ENCODE results near the gene GDI1.

DNA sequence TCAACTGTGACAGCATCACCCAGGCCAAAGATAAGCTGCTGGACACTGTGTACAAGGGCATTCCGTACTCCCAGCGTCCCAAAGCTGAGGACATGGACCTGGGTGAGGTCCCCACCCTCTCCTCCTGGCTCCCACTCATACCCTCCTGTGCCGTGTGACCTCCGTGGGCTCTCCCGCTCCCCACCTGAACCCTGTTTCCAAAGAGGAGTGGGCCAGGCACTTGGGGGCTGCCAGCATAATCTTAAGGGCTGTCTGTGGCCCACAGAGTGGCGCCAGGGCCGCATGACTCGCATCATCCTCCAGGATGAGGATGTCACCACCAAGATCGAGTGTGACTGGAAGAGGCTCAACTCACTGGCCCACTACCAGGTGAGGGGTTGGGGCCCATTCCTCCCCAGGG, 32.2 kb downstream of the GDI1 start:
- TF ChIP-seq, protein P1, sequence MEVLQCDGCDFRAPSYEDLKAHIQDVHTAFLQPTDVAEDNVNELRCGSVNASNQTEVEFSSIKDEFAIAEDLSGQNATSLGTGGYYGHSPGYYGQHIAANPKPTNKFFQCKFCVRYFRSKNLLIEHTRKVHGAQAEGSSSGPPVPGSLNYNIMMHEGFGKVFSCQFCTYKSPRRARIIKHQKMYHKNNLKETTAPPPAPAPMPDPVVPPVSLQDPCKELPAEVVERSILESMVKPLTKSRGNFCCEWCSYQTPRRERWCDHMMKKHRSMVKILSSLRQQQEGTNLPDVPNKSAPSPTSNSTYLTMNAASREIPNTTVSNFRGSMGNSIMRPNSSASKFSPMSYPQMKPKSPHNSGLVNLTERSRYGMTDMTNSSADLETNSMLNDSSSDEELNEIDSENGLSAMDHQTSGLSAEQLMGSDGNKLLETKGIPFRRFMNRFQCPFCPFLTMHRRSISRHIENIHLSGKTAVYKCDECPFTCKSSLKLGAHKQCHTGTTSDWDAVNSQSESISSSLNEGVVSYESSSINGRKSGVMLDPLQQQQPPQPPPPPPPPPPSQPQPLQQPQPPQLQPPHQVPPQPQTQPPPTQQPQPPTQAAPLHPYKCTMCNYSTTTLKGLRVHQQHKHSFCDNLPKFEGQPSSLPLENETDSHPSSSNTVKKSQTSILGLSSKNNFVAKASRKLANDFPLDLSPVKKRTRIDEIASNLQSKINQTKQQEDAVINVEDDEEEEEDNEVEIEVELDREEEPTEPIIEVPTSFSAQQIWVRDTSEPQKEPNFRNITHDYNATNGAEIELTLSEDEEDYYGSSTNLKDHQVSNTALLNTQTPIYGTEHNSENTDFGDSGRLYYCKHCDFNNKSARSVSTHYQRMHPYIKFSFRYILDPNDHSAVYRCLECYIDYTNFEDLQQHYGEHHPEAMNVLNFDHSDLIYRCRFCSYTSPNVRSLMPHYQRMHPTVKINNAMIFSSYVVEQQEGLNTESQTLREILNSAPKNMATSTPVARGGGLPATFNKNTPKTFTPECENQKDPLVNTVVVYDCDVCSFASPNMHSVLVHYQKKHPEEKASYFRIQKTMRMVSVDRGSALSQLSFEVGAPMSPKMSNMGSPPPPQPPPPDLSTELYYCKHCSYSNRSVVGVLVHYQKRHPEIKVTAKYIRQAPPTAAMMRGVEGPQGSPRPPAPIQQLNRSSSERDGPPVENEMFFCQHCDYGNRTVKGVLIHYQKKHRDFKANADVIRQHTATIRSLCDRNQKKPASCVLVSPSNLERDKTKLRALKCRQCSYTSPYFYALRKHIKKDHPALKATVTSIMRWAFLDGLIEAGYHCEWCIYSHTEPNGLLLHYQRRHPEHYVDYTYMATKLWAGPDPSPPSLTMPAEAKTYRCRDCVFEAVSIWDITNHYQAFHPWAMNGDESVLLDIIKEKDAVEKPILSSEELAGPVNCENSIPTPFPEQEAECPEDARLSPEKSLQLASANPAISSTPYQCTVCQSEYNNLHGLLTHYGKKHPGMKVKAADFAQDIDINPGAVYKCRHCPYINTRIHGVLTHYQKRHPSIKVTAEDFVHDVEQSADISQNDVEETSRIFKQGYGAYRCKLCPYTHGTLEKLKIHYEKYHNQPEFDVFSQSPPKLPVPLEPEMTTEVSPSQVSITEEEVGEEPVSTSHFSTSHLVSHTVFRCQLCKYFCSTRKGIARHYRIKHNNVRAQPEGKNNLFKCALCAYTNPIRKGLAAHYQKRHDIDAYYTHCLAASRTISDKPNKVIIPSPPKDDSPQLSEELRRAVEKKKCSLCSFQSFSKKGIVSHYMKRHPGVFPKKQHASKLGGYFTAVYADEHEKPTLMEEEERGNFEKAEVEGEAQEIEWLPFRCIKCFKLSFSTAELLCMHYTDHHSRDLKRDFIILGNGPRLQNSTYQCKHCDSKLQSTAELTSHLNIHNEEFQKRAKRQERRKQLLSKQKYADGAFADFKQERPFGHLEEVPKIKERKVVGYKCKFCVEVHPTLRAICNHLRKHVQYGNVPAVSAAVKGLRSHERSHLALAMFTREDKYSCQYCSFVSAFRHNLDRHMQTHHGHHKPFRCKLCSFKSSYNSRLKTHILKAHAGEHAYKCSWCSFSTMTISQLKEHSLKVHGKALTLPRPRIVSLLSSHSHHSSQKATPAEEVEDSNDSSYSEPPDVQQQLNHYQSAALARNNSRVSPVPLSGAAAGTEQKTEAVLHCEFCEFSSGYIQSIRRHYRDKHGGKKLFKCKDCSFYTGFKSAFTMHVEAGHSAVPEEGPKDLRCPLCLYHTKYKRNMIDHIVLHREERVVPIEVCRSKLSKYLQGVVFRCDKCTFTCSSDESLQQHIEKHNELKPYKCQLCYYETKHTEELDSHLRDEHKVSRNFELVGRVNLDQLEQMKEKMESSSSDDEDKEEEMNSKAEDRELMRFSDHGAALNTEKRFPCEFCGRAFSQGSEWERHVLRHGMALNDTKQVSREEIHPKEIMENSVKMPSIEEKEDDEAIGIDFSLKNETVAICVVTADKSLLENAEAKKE (CRISPR knock-in tag; IDR thresholded peaks at IDR 0.05) = no peak
- TF ChIP-seq, protein P2, sequence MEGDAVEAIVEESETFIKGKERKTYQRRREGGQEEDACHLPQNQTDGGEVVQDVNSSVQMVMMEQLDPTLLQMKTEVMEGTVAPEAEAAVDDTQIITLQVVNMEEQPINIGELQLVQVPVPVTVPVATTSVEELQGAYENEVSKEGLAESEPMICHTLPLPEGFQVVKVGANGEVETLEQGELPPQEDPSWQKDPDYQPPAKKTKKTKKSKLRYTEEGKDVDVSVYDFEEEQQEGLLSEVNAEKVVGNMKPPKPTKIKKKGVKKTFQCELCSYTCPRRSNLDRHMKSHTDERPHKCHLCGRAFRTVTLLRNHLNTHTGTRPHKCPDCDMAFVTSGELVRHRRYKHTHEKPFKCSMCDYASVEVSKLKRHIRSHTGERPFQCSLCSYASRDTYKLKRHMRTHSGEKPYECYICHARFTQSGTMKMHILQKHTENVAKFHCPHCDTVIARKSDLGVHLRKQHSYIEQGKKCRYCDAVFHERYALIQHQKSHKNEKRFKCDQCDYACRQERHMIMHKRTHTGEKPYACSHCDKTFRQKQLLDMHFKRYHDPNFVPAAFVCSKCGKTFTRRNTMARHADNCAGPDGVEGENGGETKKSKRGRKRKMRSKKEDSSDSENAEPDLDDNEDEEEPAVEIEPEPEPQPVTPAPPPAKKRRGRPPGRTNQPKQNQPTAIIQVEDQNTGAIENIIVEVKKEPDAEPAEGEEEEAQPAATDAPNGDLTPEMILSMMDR (conservative IDR thresholded peaks at IDR 0.05; ENCODE audit: low read depth in 2 of 2) = no peak
- TF ChIP-seq EZH2 (IDR thresholded peaks at IDR 0.05; ENCODE audit: low read depth, unreplicated experiment) (no peak), POLR2AphosphoS5 (IDR thresholded peaks at IDR 0.05; ENCODE audit: low read depth) (no peak)
- TF ChIP-seq, protein P3, sequence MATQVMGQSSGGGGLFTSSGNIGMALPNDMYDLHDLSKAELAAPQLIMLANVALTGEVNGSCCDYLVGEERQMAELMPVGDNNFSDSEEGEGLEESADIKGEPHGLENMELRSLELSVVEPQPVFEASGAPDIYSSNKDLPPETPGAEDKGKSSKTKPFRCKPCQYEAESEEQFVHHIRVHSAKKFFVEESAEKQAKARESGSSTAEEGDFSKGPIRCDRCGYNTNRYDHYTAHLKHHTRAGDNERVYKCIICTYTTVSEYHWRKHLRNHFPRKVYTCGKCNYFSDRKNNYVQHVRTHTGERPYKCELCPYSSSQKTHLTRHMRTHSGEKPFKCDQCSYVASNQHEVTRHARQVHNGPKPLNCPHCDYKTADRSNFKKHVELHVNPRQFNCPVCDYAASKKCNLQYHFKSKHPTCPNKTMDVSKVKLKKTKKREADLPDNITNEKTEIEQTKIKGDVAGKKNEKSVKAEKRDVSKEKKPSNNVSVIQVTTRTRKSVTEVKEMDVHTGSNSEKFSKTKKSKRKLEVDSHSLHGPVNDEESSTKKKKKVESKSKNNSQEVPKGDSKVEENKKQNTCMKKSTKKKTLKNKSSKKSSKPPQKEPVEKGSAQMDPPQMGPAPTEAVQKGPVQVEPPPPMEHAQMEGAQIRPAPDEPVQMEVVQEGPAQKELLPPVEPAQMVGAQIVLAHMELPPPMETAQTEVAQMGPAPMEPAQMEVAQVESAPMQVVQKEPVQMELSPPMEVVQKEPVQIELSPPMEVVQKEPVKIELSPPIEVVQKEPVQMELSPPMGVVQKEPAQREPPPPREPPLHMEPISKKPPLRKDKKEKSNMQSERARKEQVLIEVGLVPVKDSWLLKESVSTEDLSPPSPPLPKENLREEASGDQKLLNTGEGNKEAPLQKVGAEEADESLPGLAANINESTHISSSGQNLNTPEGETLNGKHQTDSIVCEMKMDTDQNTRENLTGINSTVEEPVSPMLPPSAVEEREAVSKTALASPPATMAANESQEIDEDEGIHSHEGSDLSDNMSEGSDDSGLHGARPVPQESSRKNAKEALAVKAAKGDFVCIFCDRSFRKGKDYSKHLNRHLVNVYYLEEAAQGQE (IDR thresholded peaks at IDR 0.05; ENCODE audit: unreplicated experiment) = no peak
